ENCODE data around the gene PRKCG.
A peak's percentile ranks its signal among the peaks of the same experiment; 100 is the strongest.

PRKCG gene

GRCh38 chr19:53876651-53877224 lies 5.3 kb upstream of the PRKCG start:
- TF ChIP-seq TCF12 (IDR thresholded peaks at IDR 0.05; ENCODE audit: low read depth) (no peak), ZBTB7A (IDR thresholded peaks at IDR 0.05; ENCODE audit: low read depth) (no peak), TEAD4 (IDR thresholded peaks at IDR 0.05) (no peak), CEBPB (IDR thresholded peaks at IDR 0.05) (no peak), TAF1 (IDR thresholded peaks at IDR 0.05; ENCODE audit: low read depth) (no peak), MAX (IDR thresholded peaks at IDR 0.05) (no peak), REST (IDR thresholded peaks at IDR 0.05; ENCODE audit: low read depth) (no peak), YY1 (IDR thresholded peaks at IDR 0.05; ENCODE audit: low read depth) (no peak), USF1 (IDR thresholded peaks at IDR 0.05) (no peak), RAD21 (IDR thresholded peaks at IDR 0.05; ENCODE audit: low read depth) (no peak), EGR1 (IDR thresholded peaks at IDR 0.05) (no peak), EP300 (IDR thresholded peaks at IDR 0.05; ENCODE audit: borderline replicate concordance) (no peak), CREB1 (IDR thresholded peaks at IDR 0.05; ENCODE audit: low read depth) (no peak), FOXM1 (IDR thresholded peaks at IDR 0.05; ENCODE audit: borderline replicate concordance, low read depth) (no peak), NFIC (IDR thresholded peaks at IDR 0.05) (no peak)

GRCh38 chr19:53877361-53877766 lies 4.6 kb upstream of the PRKCG start:
- TF ChIP-seq FOXM1 (IDR thresholded peaks at IDR 0.05; ENCODE audit: borderline replicate concordance, low read depth) (no peak), USF1 (IDR thresholded peaks at IDR 0.05) (no peak), TAF1 (IDR thresholded peaks at IDR 0.05; ENCODE audit: low read depth) (no peak), EGR1 (IDR thresholded peaks at IDR 0.05) (no peak), EP300 (IDR thresholded peaks at IDR 0.05; ENCODE audit: borderline replicate concordance) (no peak), YY1 (IDR thresholded peaks at IDR 0.05; ENCODE audit: low read depth) (no peak), TCF12 (IDR thresholded peaks at IDR 0.05; ENCODE audit: low read depth) (no peak), REST (IDR thresholded peaks at IDR 0.05; ENCODE audit: low read depth) (no peak), CREB1 (IDR thresholded peaks at IDR 0.05; ENCODE audit: low read depth) (no peak), CEBPB (IDR thresholded peaks at IDR 0.05) (no peak), MAX (IDR thresholded peaks at IDR 0.05) (no peak), NFIC (IDR thresholded peaks at IDR 0.05) (no peak), RAD21 (IDR thresholded peaks at IDR 0.05; ENCODE audit: low read depth) (no peak), TEAD4 (IDR thresholded peaks at IDR 0.05) (no peak), ZBTB7A (IDR thresholded peaks at IDR 0.05; ENCODE audit: low read depth) (no peak)

GRCh38 chr19:53878776-53879139 lies 3.2 kb upstream of the PRKCG start:
- no peak for TF ChIP-seq EGR1 (IDR thresholded peaks at IDR 0.05)

GRCh38 chr19:53879140-53880081 lies 2.6 kb upstream of the PRKCG start:
- TF ChIP-seq ZBTB7A (IDR thresholded peaks at IDR 0.05; ENCODE audit: low read depth) (peak; percentile 65; the same call in 1 of the 2 replicates), TAF1 (IDR thresholded peaks at IDR 0.05; ENCODE audit: low read depth) (peak; percentile 34; the same call in 1 of the 2 replicates), CREB1 (IDR thresholded peaks at IDR 0.05; ENCODE audit: low read depth) (no peak), YY1 (IDR thresholded peaks at IDR 0.05; ENCODE audit: low read depth) (no peak)

GRCh38 chr19:53880711-53881481 lies 1.1 kb upstream of the PRKCG start:
- TF ChIP-seq TEAD4 (IDR thresholded peaks at IDR 0.05) (no peak), MAX (IDR thresholded peaks at IDR 0.05) (no peak), NFIC (IDR thresholded peaks at IDR 0.05) (no peak), USF1 (IDR thresholded peaks at IDR 0.05) (no peak), YY1 (IDR thresholded peaks at IDR 0.05; ENCODE audit: low read depth) (no peak), TCF12 (IDR thresholded peaks at IDR 0.05; ENCODE audit: low read depth) (no peak), REST (IDR thresholded peaks at IDR 0.05; ENCODE audit: low read depth) (no peak), EGR1 (IDR thresholded peaks at IDR 0.05) (no peak), TAF1 (IDR thresholded peaks at IDR 0.05; ENCODE audit: low read depth) (no peak), CREB1 (IDR thresholded peaks at IDR 0.05; ENCODE audit: low read depth) (no peak), CEBPB (IDR thresholded peaks at IDR 0.05) (no peak), FOXM1 (IDR thresholded peaks at IDR 0.05; ENCODE audit: borderline replicate concordance, low read depth) (no peak)

Data from Ishikawa (cell line).